Lower lobe of right lung (tissue), 2 donors: ENCODE data around the gene ZNF229. TPM values are rescaled to one million over a fixed set of nuclear protein-coding genes. Genes with fewer than 3 reads are reported as not detected.
"Not testable (repeated sequence)": the region's sequence is repeated elsewhere in the genome, so short reads cannot be mapped to it uniquely, and the experiment has no call there.

Experiments
- ATAC-seq, 2 donors: fragments of 200-7000 bp; cut with Tn5 transposase; one replicate each; pipeline ENCODE4 v1.9.1; 2020 to 2022; ENCODE audit warnings: mild to moderate bottlenecking in 2 of 2, moderate library complexity in 2 of 2
- DNase-seq: peaks from one replicate; pipeline ENCODE4 v3.0.0-alpha.2; 2020
- H3K27ac ChIP-seq: fragments of 200-600 bp; one replicate; pipeline ENCODE4 v1.8.0; 2022
- H3K27me3 ChIP-seq: fragments of 200-600 bp; one replicate; pipeline ENCODE4 v1.8.0; 2022; ENCODE audit warnings: low read depth
- H3K36me3 ChIP-seq: fragments of 200-600 bp; one replicate; pipeline ENCODE4 v1.8.0; 2022; ENCODE audit warnings: mild to moderate bottlenecking
- H3K4me1 ChIP-seq: fragments of 200-600 bp; one replicate; pipeline ENCODE4 v1.8.0; 2022
- H3K4me3 ChIP-seq: fragments of 200-600 bp; one replicate; pipeline ENCODE4 v1.8.0; 2022; ENCODE audit warnings: mild to moderate bottlenecking
- H3K9me3 ChIP-seq: fragments of 200-600 bp; one replicate; pipeline ENCODE4 v1.8.0; 2022
- CTCF ChIP-seq: fragments of 200-600 bp; IDR thresholded peaks from one replicate; pipeline ENCODE4 v1.8.0; 2022; ENCODE audit warnings: antibody characterized with exemption, mild to moderate bottlenecking
- intact Hi-C: fragments of 100-400 bp; cut with DNase I; formaldehyde crosslinking; loops from one replicate; pipeline ENCODE4 v1.11.0; 2022
- total RNA-seq: library from RNA; stranded (reverse); fragmentation: NEBNext Ultra II Directional; extraction: Animal tissue kit (Norgen Biotek cat#: 25700); gene quantifications from one replicate; pipeline ENCODE4 v1.2.1, GENCODE V29; 2021
- donor health status: DM: no; HTN: yes; CAD: no; lungs with severe emphysema.

ZNF229 gene
- total RNA-seq, 1 donor from 2014 or later = 2.8 TPM

GRCh38 chr19:44401139-44402115 is 46.8 kb downstream of the ZNF229 start, which contains the start of gene ZNF285:
Gene ZNF285 (minus strand): TSS chr19:44401608. CDS start chr19:44397213, 4,395 bp downstream.
- Histone ChIP-seq H3K36me3 (no peaks in the 10 kb centered on the region), H3K4me1 (no peaks in the 10 kb centered on the region), H3K9me3 (peaks cover 18% of the 10 kb centered on the region), H3K27me3 (no peaks in the 10 kb centered on the region), H3K4me3 (peak within 1 kb of the TSS; percentile 62), H3K27ac (no peak within 1 kb of the TSS)
- no peak for TF ChIP-seq CTCF
- ATAC-seq (peak; percentile 97 to 98), DNase-seq (peak; percentile 92)
- intact Hi-C loops = no loop called here

- H3K4me1 ChIP-seq, H3K36me3 ChIP-seq, DNase-seq, H3K27me3 ChIP-seq, intact Hi-C loops, H3K4me3 ChIP-seq, H3K27ac ChIP-seq, ATAC-seq: not testable (repeated sequence)
- H3K9me3 ChIP-seq = peaks cover 22% of the 10 kb centered on the region
Observed at GRCh38 chr19:44389268-44389667, 59.0 kb downstream of the ZNF229 start.

Other genes starting within 250 kb of the ZNF229 start
- gene ZNF227, start 235.9 kb downstream of the ZNF229 start, total RNA-seq = 18.2 TPM
- 0.86 TPM for gene ZNF233, start 188.6 kb downstream of the ZNF229 start, total RNA-seq
- gene ZNF235, start 143.4 kb downstream of the ZNF229 start, total RNA-seq = 6.5 TPM
- 4.8 TPM for gene ZNF112, start 91.8 kb downstream of the ZNF229 start, total RNA-seq
- 1.1 TPM for gene ZNF285, start 46.9 kb downstream of the ZNF229 start, total RNA-seq
- 8.4 TPM for gene ZNF180, start 52.0 kb upstream of the ZNF229 start, total RNA-seq
- 0.30 TPM for gene CEACAM20, start 81.2 kb upstream of the ZNF229 start, total RNA-seq
- gene IGSF23, start 165.1 kb upstream of the ZNF229 start, total RNA-seq = not detected
- 35.0 TPM for gene PVR, start 195.4 kb upstream of the ZNF229 start, total RNA-seq
- gene CEACAM19, start 223.0 kb upstream of the ZNF229 start, total RNA-seq = 7.7 TPM